HepG2 (cell line): ENCODE measurements around the gene NOX3. TPM values are rescaled to one million over a fixed set of nuclear protein-coding genes. Genes with fewer than 3 reads are reported as not detected.
A peak's percentile ranks its signal among the peaks of the same experiment; 100 is the strongest.

ENCODE experiments used
- ASH2L ChIP-seq: fragments of 300-600, 200-600 bp; sonication (generic); IDR thresholded peaks from 2 replicates; pipeline ENCODE4 v1.7.0; 2017; ENCODE audit warnings: low read depth, mild to moderate bottlenecking, moderate library complexity, mixed read lengths, low read length; ENCODE audit not compliant: insufficient read length
- FOXA3 ChIP-seq: IDR thresholded peaks from 2 replicates; pipeline ENCODE4 v1.6.1; 2016; ENCODE audit warnings: missing genetic modification reagents, missing compliant biosample characterization
- GATAD1 ChIP-seq: IDR thresholded peaks from 2 replicates; pipeline ENCODE4 v1.6.1; 2016; ENCODE audit warnings: missing genetic modification reagents, missing compliant biosample characterization
- NCOR1 ChIP-seq: fragments of 200-600 bp; sonication (generic); IDR thresholded peaks from 2 replicates; pipeline ENCODE4 v1.7.0; 2017; ENCODE audit warnings: antibody characterized with exemption, low read length, borderline replicate concordance
- PPARG ChIP-seq: conservative IDR thresholded peaks from 2 replicates; pipeline ENCODE4 v1.6.1; 2016; ENCODE audit warnings: missing biosample characterization, missing genetic modification reagents
- SAP130 ChIP-seq: IDR thresholded peaks from 2 replicates; pipeline ENCODE4 v1.6.1; 2016; ENCODE audit warnings: low read depth
- SP1 ChIP-seq, 2 experiments: fragments of 450-650 bp in 1 of 2; sonication (generic) in 1 of 2; formaldehyde crosslinking in 1 of 2; IDR thresholded peaks; 2 replicates each; pipeline versions ENCODE4 v1.4.0 to v1.6.1; 2016 to 2020; ENCODE audit warnings: missing genetic modification reagents in 1 of 2
- SRSF9 ChIP-seq: fragments of 200-400 bp; formaldehyde crosslinking; IDR thresholded peaks from 2 replicates; pipeline ENCODE4 v1.6.1; 2018; ENCODE audit warnings: borderline replicate concordance, mild to moderate bottlenecking, low read depth, low read length; ENCODE audit not compliant: insufficient read depth, poor library complexity, severe bottlenecking
- ZNF24 ChIP-seq: fragments of 450-650 bp; IDR thresholded peaks from 2 replicates; pipeline ENCODE4 v1.6.1; 2017; ENCODE audit warnings: antibody characterized with exemption, mild to moderate bottlenecking
- ZNF605 ChIP-seq: sonication (generic); formaldehyde crosslinking; IDR thresholded peaks from 2 replicates; pipeline ENCODE4 v1.8.0; 2022; ENCODE audit warnings: mild to moderate bottlenecking, missing genetic modification reagents
- ZNF878 ChIP-seq: sonication (generic); formaldehyde crosslinking; IDR thresholded peaks from 2 replicates; pipeline ENCODE4 v1.8.1; 2023; ENCODE audit warnings: mild to moderate bottlenecking, missing genetic modification reagents, moderate library complexity
- polyA plus RNA-seq, 8 experiments: library from polyadenylated mRNA; depleted of rRNA in 3 of 8; stranded (reverse) in 7 of 8; unstranded in 1 of 8; fragments of >200 nt; fragmentation: Illumina TruSeq in 4 of 8; extraction: Trizol in 4 of 8; gene quantifications; 2 replicates each; pipeline versions ENCODE4 v1.2.1 to v1.2.3, GENCODE V29; 2011 to 2016; ENCODE audit warnings: low read depth in 4 of 8, missing spikeins in 1 of 8, mixed read lengths in 1 of 8; ENCODE audit not compliant: insufficient read depth in 1 of 8
- total RNA-seq, 5 experiments: library from RNA; depleted of rRNA; stranded (reverse); fragments of >200 nt; fragmentation: Illumina TruSeq; extraction: Trizol; gene quantifications; 2 replicates each; pipeline ENCODE4 v1.2.3, GENCODE V29; 2016; ENCODE audit warnings: low read depth in 1 of 5
- TF ChIP-seq, protein P1 (sequence below), 2 experiments: sonication (generic) in 1 of 2; formaldehyde crosslinking in 1 of 2; IDR thresholded peaks; 2 replicates each; pipeline versions ENCODE4 v1.5.1 to v1.6.1; 2011 to 2020; ENCODE audit warnings: borderline replicate concordance in 1 of 2, low read depth in 1 of 2, low read length in 1 of 2, mild to moderate bottlenecking in 1 of 2, missing genetic modification reagents in 1 of 2, moderate library complexity in 1 of 2
- TF ChIP-seq, protein P2 (sequence below): sonication (generic); formaldehyde crosslinking; IDR thresholded peaks from 2 replicates; pipeline ENCODE4 v1.5.1; 2020; ENCODE audit warnings: missing genetic modification reagents, mild to moderate bottlenecking, borderline replicate concordance
- TF ChIP-seq, protein P3 (sequence below): sonication (generic); formaldehyde crosslinking; IDR thresholded peaks from 2 replicates; pipeline ENCODE4 v1.9.0; 2021; ENCODE audit warnings: missing genetic modification reagents, mild to moderate bottlenecking, borderline replicate concordance
- TF ChIP-seq, protein P4 (sequence below): sonication (generic); formaldehyde crosslinking; IDR thresholded peaks from 2 replicates; pipeline ENCODE4 v1.5.0; 2020; ENCODE audit warnings: missing genetic modification reagents

Gene NOX3
- total and polyA plus RNA-seq, 2 of the 13 experiments (the other 11 are each of a cell fraction or from before 2014, with no cell fraction given): 0.09 to 0.18 TPM

DNA sequence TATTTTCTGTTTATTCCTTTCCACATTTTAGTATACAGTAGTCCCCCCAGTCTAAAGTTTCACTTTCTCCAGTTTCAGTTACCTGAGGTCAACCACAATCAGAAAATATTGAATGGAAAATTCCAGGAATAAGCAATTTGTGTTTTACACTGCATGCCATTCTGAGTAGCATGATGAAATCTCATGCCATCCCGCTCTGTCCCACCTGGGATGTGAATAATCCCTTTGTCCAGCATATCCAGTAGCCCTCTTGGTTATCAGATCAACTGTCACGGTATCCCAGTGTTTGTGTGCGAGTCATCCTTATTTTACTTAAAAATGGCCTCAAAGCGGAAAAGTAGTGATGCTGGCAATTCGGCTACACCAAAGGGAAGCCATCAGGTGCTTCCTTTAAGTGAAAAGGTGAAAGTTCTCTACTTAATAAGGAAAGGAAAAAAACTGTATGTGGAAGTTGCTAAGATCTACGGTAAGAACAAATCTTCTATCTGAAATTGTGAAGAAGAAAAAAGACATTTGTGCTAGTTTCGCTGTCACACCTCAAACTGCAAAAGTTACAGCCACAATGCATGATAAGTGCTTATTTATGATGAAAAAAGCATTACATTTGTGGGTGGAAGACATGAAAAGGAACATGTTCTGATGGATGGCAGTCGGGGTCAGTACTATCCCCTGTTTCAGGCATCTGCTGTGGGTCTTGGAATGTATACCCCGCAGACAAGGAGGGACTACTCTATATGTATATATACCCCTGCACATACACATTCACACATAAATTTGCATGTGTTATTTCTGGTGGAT, 11.3 kb downstream of the NOX3 start (continued):
- TF ChIP-seq, protein P1, sequence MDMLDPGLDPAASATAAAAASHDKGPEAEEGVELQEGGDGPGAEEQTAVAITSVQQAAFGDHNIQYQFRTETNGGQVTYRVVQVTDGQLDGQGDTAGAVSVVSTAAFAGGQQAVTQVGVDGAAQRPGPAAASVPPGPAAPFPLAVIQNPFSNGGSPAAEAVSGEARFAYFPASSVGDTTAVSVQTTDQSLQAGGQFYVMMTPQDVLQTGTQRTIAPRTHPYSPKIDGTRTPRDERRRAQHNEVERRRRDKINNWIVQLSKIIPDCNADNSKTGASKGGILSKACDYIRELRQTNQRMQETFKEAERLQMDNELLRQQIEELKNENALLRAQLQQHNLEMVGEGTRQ (IDR thresholded peaks at IDR 0.05; ENCODE audit: low read depth, low read length): no peak
- TF ChIP-seq, protein P1 (CRISPR knock-in tag; IDR thresholded peaks at IDR 0.05; ENCODE audit: borderline replicate concordance): no peak
- peak; percentile 42; the same call in 1 of the 2 replicates for TF ChIP-seq NCOR1
- TF ChIP-seq FOXA3 (CRISPR knock-in tag): peak; percentile 91
- TF ChIP-seq ZNF24: no peak; the same call in 1 of the 2 replicates
- TF ChIP-seq ZNF878 (CRISPR knock-in tag): peak; percentile 43; the same call in 1 of the 2 replicates
- peak; percentile 68 for TF ChIP-seq ASH2L
- TF ChIP-seq SAP130 (CRISPR knock-in tag): peak; percentile 83
- TF ChIP-seq SRSF9: no peak
- TF ChIP-seq, protein P2, sequence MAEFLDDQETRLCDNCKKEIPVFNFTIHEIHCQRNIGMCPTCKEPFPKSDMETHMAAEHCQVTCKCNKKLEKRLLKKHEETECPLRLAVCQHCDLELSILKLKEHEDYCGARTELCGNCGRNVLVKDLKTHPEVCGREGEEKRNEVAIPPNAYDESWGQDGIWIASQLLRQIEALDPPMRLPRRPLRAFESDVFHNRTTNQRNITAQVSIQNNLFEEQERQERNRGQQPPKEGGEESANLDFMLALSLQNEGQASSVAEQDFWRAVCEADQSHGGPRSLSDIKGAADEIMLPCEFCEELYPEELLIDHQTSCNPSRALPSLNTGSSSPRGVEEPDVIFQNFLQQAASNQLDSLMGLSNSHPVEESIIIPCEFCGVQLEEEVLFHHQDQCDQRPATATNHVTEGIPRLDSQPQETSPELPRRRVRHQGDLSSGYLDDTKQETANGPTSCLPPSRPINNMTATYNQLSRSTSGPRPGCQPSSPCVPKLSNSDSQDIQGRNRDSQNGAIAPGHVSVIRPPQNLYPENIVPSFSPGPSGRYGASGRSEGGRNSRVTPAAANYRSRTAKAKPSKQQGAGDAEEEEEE: no peak
- TF ChIP-seq PPARG (CRISPR knock-in tag): peak; percentile 86
- TF ChIP-seq, protein P3, sequence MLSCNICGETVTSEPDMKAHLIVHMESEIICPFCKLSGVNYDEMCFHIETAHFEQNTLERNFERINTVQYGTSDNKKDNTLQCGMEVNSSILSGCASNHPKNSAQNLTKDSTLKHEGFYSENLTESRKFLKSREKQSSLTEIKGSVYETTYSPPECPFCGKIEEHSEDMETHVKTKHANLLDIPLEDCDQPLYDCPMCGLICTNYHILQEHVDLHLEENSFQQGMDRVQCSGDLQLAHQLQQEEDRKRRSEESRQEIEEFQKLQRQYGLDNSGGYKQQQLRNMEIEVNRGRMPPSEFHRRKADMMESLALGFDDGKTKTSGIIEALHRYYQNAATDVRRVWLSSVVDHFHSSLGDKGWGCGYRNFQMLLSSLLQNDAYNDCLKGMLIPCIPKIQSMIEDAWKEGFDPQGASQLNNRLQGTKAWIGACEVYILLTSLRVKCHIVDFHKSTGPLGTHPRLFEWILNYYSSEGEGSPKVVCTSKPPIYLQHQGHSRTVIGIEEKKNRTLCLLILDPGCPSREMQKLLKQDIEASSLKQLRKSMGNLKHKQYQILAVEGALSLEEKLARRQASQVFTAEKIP (CRISPR knock-in tag): no peak
- TF ChIP-seq SP1 (IDR thresholded peaks at IDR 0.05): no peak
- TF ChIP-seq SP1 (CRISPR knock-in tag; IDR thresholded peaks at IDR 0.05): no peak
- no peak for TF ChIP-seq ZNF605
- TF ChIP-seq GATAD1 (CRISPR knock-in tag): peak; percentile 64; the same call in 1 of the 2 replicates
- TF ChIP-seq, protein P4, sequence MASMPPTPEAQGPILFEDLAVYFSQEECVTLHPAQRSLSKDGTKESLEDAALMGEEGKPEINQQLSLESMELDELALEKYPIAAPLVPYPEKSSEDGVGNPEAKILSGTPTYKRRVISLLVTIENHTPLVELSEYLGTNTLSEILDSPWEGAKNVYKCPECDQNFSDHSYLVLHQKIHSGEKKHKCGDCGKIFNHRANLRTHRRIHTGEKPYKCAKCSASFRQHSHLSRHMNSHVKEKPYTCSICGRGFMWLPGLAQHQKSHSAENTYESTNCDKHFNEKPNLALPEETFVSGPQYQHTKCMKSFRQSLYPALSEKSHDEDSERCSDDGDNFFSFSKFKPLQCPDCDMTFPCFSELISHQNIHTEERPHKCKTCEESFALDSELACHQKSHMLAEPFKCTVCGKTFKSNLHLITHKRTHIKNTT (CRISPR knock-in tag): no peak
